ENCODE measurements around the gene PPP2R5E.

- TF ChIP-seq POLR2A (IDR thresholded peaks at IDR 0.05) = no peak
- TF ChIP-seq, protein P1, sequence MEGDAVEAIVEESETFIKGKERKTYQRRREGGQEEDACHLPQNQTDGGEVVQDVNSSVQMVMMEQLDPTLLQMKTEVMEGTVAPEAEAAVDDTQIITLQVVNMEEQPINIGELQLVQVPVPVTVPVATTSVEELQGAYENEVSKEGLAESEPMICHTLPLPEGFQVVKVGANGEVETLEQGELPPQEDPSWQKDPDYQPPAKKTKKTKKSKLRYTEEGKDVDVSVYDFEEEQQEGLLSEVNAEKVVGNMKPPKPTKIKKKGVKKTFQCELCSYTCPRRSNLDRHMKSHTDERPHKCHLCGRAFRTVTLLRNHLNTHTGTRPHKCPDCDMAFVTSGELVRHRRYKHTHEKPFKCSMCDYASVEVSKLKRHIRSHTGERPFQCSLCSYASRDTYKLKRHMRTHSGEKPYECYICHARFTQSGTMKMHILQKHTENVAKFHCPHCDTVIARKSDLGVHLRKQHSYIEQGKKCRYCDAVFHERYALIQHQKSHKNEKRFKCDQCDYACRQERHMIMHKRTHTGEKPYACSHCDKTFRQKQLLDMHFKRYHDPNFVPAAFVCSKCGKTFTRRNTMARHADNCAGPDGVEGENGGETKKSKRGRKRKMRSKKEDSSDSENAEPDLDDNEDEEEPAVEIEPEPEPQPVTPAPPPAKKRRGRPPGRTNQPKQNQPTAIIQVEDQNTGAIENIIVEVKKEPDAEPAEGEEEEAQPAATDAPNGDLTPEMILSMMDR (IDR thresholded peaks at IDR 0.05) = no peak
Observed at GRCh38 chr14:63563370-63564026, 20.3 kb upstream of the PPP2R5E start.

Measured in testis (tissue), 2 donors.